ENCODE results near the gene CACNA1C.

The CACNA1C gene

DNA sequence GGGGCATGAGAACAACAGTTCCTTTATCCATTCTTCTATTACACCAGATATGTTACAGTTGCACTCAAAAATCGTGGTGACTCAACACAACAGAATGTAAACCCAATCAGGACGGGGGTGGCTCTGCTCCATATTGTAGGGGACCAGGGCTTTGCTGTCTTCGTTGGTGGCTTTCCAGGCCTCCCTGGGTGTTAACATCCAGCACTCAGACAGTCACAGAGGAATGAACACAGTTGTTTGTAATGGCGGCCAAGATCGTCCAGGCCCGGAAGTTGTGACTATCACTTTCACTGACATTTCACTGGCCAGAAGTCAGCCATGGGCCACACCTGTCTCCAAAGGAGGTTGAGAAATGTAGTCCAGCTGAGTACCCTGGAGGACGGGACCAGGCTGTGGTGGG, 204.1 kb downstream of the CACNA1C start:
- Histone ChIP-seq H3K36me3 (ENCODE audit: control insufficient read depth, insufficient read depth, low read length, severe bottlenecking) (no peaks in the 10 kb centered on the region), H3K27me3 (replicated peaks; ENCODE audit: control insufficient read depth, insufficient read depth, low read length) (no peaks in the 10 kb centered on the region), H3K4me3 (ENCODE audit: low read length) (no peak overlapping the region), H3K9ac (ENCODE audit: low read length) (no peak overlapping the region), H3K4me1 (ENCODE audit: control insufficient read depth, insufficient read depth, low read length) (peaks cover 14% of the 10 kb centered on the region), H3K9me3 (ENCODE audit: control insufficient read depth, low read length) (no peaks in the 10 kb centered on the region)
- DNase-seq (ENCODE audit: low read depth) = no peak

DNA sequence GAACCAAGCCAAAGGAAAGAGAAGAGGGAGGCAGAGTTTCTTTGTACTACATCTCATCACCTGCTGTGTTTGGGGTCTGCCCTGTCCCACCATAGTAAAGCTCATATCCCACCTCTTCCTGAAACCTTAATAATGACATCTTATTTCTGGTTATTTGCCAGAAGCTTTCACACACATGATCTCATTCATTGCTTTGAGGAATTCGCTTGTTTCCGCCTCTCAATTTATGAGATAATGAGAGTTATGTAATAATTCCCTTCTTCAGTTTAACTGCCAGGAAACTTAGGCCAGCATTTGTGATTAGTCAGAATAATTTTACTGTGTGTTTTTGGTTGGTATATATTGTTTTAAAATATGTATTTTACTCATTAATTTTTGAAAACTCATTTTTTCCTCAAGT, 205.2 kb downstream of the CACNA1C start:
- Histone ChIP-seq H3K4me1 (ENCODE audit: control insufficient read depth, insufficient read depth, low read length) (peaks cover 24% of the 10 kb centered on the region), H3K9me3 (ENCODE audit: control insufficient read depth, low read length) (no peaks in the 10 kb centered on the region), H3K27me3 (replicated peaks; ENCODE audit: control insufficient read depth, insufficient read depth, low read length) (no peaks in the 10 kb centered on the region), H3K36me3 (ENCODE audit: control insufficient read depth, insufficient read depth, low read length, severe bottlenecking) (no peaks in the 10 kb centered on the region), H3K4me3 (ENCODE audit: low read length) (no peak overlapping the region), H3K9ac (ENCODE audit: low read length) (no peak overlapping the region)
- DNase-seq (ENCODE audit: low read depth) = no peak

DNA sequence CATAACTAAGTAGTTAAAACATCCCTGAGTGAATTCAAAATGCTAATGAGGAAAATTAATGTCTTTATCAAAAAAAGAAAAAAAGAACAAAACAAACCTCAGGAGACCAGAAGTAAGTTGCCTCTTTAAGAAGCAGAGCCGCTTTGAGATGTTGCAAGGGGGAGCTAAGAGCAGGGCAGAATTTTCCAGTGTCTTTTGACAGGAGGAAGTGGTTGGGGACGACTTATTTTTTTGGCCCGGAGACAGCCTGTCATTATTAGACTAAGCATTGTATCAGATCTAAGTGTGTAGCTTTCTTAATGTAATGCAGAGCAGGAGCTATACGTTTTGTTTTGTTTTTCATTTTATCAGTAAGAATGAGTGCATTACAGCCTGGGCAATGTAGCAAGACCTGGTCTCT, 206.6 kb downstream of the CACNA1C start:
- H3K36me3 ChIP-seq (ENCODE audit: control insufficient read depth, insufficient read depth, low read length, severe bottlenecking) = no peaks in the 10 kb centered on the region
- H3K4me1 ChIP-seq (ENCODE audit: control insufficient read depth, insufficient read depth, low read length) = peaks cover 35% of the 10 kb centered on the region
- DNase-seq (ENCODE audit: low read depth) = no peak
- no peak overlapping the region for H3K4me3 ChIP-seq (ENCODE audit: low read length)
- no peak overlapping the region for H3K9ac ChIP-seq (ENCODE audit: low read length)
- no peaks in the 10 kb centered on the region for H3K27me3 ChIP-seq (replicated peaks; ENCODE audit: control insufficient read depth, insufficient read depth, low read length)
- no peaks in the 10 kb centered on the region for H3K9me3 ChIP-seq (ENCODE audit: control insufficient read depth, low read length)

DNA sequence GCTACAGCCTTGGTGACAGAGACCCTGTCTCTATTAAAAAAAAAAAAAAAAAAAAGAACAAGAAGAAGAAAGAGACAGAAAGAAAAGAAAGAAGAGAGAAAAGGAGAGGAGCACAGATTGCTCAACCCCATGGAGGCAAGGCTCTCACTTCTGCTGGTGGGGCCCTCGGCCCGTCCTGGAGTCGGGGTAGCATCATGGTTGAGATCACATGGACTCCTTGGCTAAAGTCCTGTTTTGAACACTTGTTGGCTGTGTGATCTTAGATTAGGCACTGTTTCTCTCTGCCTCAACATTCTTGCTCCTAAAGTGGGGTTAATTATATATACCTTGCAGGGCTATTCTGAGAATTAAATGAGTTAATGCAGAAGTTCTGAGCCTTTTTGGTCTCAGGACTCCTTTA, 207.7 kb downstream of the CACNA1C start:
- no peak overlapping the region for H3K9ac ChIP-seq (ENCODE audit: low read length)
- no peak for DNase-seq (ENCODE audit: low read depth)
- H3K27me3 ChIP-seq (replicated peaks; ENCODE audit: control insufficient read depth, insufficient read depth, low read length) = no peaks in the 10 kb centered on the region
- H3K9me3 ChIP-seq (ENCODE audit: control insufficient read depth, low read length) = no peaks in the 10 kb centered on the region
- H3K36me3 ChIP-seq (ENCODE audit: control insufficient read depth, insufficient read depth, low read length, severe bottlenecking) = no peaks in the 10 kb centered on the region
- H3K4me3 ChIP-seq (ENCODE audit: low read length) = no peak overlapping the region
- H3K4me1 ChIP-seq (ENCODE audit: control insufficient read depth, insufficient read depth, low read length) = peaks cover 46% of the 10 kb centered on the region

DNA sequence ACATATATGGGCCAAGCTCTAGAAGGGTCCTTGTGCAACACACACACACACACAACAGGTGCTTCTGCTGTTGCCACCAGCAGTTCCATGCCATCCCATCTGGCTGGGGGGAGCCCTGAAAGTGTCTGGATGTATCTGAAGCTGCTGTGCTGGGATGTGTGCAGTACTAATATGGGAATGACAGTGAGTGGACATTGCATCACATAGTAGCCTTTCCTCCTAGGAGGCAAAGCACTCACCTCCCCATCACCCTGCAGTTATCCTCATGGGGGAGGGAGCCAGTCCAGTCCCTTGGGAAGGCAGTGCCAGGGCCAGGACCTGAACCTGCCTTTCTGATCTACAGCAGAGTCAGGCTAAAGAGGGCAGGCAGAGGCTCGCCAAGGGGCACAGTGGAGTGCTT, 208.9 kb downstream of the CACNA1C start:
- Histone ChIP-seq H3K27me3 (replicated peaks; ENCODE audit: control insufficient read depth, insufficient read depth, low read length) (no peaks in the 10 kb centered on the region), H3K9ac (ENCODE audit: low read length) (no peak overlapping the region), H3K9me3 (ENCODE audit: control insufficient read depth, low read length) (no peaks in the 10 kb centered on the region), H3K4me3 (ENCODE audit: low read length) (no peak overlapping the region), H3K4me1 (ENCODE audit: control insufficient read depth, insufficient read depth, low read length) (peaks cover 59% of the 10 kb centered on the region), H3K36me3 (ENCODE audit: control insufficient read depth, insufficient read depth, low read length, severe bottlenecking) (no peaks in the 10 kb centered on the region)
- DNase-seq (ENCODE audit: low read depth) = no peak

DNA sequence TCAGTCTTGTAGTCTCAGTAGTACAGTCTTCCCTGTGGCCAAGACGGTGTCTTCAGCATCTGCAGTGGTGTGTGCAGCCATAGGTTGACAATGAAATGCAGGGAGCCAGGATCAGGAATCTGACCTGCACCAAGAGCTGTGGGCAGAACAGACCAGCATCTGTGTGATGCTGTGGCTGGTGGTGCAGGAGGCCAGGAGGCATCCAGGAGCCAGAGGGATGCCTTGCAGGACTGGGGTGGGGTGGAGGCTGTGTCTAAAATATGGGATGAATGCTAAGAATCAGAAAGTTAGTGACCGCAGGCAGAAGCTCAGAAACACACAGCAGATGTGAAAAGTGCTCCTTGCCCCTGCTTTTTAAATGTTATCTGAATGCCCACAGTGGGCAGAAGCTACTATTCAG, 209.7 kb downstream of the CACNA1C start:
- Histone ChIP-seq H3K4me1 (ENCODE audit: control insufficient read depth, insufficient read depth, low read length) (peaks cover 66% of the 10 kb centered on the region), H3K9me3 (ENCODE audit: control insufficient read depth, low read length) (no peaks in the 10 kb centered on the region), H3K4me3 (ENCODE audit: low read length) (peak overlapping the region; percentile 62), H3K27me3 (replicated peaks; ENCODE audit: control insufficient read depth, insufficient read depth, low read length) (no peaks in the 10 kb centered on the region), H3K36me3 (ENCODE audit: control insufficient read depth, insufficient read depth, low read length, severe bottlenecking) (no peaks in the 10 kb centered on the region), H3K9ac (ENCODE audit: low read length) (no peak overlapping the region)
- no peak for DNase-seq (ENCODE audit: low read depth)

DNA sequence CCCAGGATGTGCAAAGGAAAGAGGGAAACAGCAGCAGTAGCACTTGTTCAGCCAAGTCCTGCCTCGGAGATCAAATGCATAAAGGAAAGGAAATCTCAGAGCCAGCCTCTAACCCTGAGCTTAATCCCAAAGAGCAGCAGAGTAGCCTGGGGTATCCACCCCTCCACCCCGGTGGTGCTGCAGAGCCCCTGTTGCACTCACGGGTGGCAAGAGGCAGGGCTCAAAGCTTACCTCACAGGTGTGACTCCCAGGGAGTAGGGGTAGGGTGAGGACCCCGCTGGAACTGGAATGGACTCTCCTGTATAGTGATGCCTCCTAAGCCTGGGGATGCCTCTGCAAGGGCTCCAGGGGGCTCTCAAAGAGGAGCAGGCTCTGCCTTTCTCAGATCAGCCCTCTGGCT, 211.1 kb downstream of the CACNA1C start:
- H3K27me3 ChIP-seq (replicated peaks; ENCODE audit: control insufficient read depth, insufficient read depth, low read length) = no peaks in the 10 kb centered on the region
- no peaks in the 10 kb centered on the region for H3K9me3 ChIP-seq (ENCODE audit: control insufficient read depth, low read length)
- H3K9ac ChIP-seq (ENCODE audit: low read length) = peak overlapping the region; percentile 79
- DNase-seq (ENCODE audit: low read depth) = no peak
- peaks cover 80% of the 10 kb centered on the region for H3K4me1 ChIP-seq (ENCODE audit: control insufficient read depth, insufficient read depth, low read length)
- peak overlapping the region; percentile 62 for H3K4me3 ChIP-seq (ENCODE audit: low read length)
- no peaks in the 10 kb centered on the region for H3K36me3 ChIP-seq (ENCODE audit: control insufficient read depth, insufficient read depth, low read length, severe bottlenecking)

DNA sequence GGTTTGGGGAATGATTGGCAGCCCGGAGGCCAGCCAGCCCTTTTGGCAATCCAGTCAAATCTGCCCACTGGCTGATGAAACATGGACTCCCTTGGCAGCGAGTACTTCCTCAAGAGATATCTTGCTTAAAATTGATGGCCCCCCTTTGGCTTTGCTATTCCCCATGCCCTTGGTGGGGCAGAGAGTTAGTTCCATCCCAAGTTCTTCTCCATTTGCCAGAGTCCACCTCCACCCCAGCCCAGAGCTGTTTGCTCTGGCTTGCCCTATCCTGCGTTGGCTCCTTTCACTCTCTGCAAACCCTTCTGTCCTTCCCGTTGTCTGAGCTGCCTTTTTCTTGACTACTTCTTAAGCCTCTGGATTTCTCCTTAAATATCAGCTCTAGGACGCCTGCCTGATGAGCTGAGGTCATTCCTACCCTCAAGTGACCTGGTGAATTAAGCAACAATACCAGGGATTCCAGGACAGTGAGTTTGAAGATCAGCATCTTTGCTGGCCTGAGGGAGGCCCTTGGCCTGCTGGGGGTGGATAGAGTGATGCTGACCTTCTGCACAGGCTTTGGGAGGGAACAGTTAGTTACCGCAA, 212.0 kb downstream of the CACNA1C start:
- peaks cover 81% of the 10 kb centered on the region for H3K4me1 ChIP-seq (ENCODE audit: control insufficient read depth, insufficient read depth, low read length)
- peak; percentile 95 for DNase-seq (ENCODE audit: low read depth)
- peak overlapping the region; percentile 62 for H3K4me3 ChIP-seq (ENCODE audit: low read length)
- H3K9ac ChIP-seq (ENCODE audit: low read length) = peak overlapping the region; percentile 79
- H3K36me3 ChIP-seq (ENCODE audit: control insufficient read depth, insufficient read depth, low read length, severe bottlenecking) = no peaks in the 10 kb centered on the region
- no peaks in the 10 kb centered on the region for H3K27me3 ChIP-seq (replicated peaks; ENCODE audit: control insufficient read depth, insufficient read depth, low read length)
- no peaks in the 10 kb centered on the region for H3K9me3 ChIP-seq (ENCODE audit: control insufficient read depth, low read length)

DNA sequence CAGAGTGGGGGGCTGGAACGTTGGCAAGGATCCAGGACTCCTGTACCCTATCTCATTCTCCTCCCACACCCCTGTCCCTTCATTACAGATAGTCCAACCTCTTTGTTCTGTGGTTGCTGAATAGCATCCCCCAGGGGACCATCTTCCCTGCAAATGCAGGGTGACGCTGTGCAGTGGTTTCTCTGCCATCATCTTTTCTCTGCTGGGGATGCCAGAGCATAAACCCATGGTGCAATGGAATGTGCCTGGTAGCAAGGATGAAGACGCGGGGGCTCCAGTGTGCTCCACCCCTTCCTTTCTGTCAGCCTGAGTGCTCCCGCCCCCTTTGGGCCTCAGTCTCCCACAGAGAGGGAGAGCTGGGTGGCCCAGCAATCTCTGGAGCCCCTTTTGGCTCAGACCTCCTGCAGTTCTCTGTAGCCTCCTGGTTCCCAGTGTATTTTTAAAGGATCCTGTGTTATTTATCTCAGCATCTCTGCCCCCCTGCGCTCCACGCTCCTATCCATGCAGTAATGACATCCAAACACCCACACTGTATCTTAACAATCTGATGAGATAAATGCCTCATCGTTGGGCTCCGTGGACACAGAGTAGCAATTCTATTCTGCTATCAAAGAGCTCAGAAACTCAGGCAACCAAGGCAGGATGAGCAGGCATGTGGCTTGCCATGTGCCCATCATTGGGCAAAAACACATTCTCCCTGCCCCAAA, 212.8 kb downstream of the CACNA1C start:
- Histone ChIP-seq H3K4me3 (ENCODE audit: low read length) (peak overlapping the region; percentile 20), H3K9me3 (ENCODE audit: control insufficient read depth, low read length) (no peaks in the 10 kb centered on the region), H3K4me1 (ENCODE audit: control insufficient read depth, insufficient read depth, low read length) (peaks cover 79% of the 10 kb centered on the region), H3K9ac (ENCODE audit: low read length) (peak overlapping the region; percentile 79), H3K27me3 (replicated peaks; ENCODE audit: control insufficient read depth, insufficient read depth, low read length) (no peaks in the 10 kb centered on the region), H3K36me3 (ENCODE audit: control insufficient read depth, insufficient read depth, low read length, severe bottlenecking) (no peaks in the 10 kb centered on the region)
- DNase-seq (ENCODE audit: low read depth) = peak; percentile 70

DNA sequence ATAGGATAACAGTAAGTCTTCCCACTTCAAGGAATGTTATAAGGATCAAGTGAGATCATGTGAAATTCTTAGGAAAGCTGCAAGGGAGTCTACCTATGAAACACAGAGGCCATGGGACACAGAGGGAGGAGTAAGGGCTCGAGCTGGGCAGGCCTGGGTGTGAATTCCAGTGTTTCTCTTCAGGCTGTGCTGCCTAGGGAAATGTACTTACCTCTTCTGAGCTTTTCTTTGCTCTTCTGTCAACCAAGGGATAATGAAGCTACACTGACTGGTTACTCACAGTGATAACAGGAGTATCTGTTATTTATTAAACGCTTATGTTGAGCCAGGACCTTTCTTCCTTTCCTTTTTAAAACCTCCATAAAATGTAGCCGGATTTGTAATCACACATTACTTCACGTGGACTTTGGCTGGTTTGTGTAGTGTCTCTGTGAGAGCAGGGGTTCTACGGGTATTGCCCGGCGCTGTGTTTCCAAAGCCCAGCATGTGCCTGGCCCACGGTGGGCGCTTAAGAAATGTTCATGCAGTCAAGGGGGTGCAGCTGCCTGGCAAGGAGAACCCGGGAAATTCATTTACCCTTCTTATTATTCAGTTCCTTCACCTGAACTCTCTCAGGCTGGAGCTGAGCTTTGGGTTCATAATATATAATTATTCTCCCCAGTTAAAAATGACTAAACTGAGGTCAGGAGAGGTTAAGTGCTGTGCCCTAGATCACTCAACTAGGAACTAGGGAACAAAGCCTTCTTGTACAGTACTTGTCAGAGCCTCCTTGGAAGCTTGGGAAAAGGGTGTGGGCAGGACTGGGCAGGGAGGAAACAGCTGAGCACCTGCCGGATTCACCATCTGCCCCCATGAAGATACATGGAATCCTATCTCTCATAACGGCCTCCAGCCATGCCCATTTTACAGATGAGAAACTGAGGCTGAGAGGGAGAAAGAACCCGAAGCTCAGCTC, 214.2 kb downstream of the CACNA1C start:
- H3K4me3 ChIP-seq (ENCODE audit: low read length) = no peak overlapping the region
- peak overlapping the region; percentile 79 for H3K9ac ChIP-seq (ENCODE audit: low read length)
- H3K9me3 ChIP-seq (ENCODE audit: control insufficient read depth, low read length) = no peaks in the 10 kb centered on the region
- no peaks in the 10 kb centered on the region for H3K36me3 ChIP-seq (ENCODE audit: control insufficient read depth, insufficient read depth, low read length, severe bottlenecking)
- no peaks in the 10 kb centered on the region for H3K27me3 ChIP-seq (replicated peaks; ENCODE audit: control insufficient read depth, insufficient read depth, low read length)
- H3K4me1 ChIP-seq (ENCODE audit: control insufficient read depth, insufficient read depth, low read length) = peaks cover 74% of the 10 kb centered on the region
- DNase-seq (ENCODE audit: low read depth) = no peak
